HG02852 (cell line): ENCODE results near the gene RBM10.

ENCODE experiments used
- ATAC-seq: cut with Tn5 transposase; IDR thresholded peaks from one replicate; pipeline ENCODE4 v1.9.1; 2021; ENCODE audit warnings: mild to moderate bottlenecking, moderate library complexity; ENCODE audit not compliant: unreplicated experiment

RBM10 gene

GRCh38 chrX:47232197-47232802 lies 87.3 kb downstream of the RBM10 start:
- no peak for ATAC-seq

GRCh38 chrX:47232803-47233332 lies 87.8 kb downstream of the RBM10 start, which contains the start of gene USP11:
USP11 (plus strand) TSS chrX:47233009; CDS start chrX:47233044, 35 bp downstream.
- peak; percentile 18 for ATAC-seq

- ATAC-seq, result peak; percentile 84
Observed at GRCh38 chrX:47233333-47234113, 88.5 kb downstream of the RBM10 start.

- no peak for ATAC-seq
Observed at GRCh38 chrX:47234583-47234982, 89.6 kb downstream of the RBM10 start.

GRCh38 chrX:47235691-47236103 lies 90.7 kb downstream of the RBM10 start:
- ATAC-seq, result no peak
